CD14-positive monocyte (primary cell): ENCODE results near the gene KNL1. TPM values are rescaled to one million over a fixed set of nuclear protein-coding genes. Genes with fewer than 3 reads are reported as not detected.

ENCODE experiments used
- DNase-seq, 3 donors: peaks; one replicate each; pipeline ENCODE4 v3.0.0-alpha.2; 2011 to 2022
- H2AFZ ChIP-seq: 2 replicates; pipeline ENCODE4 v1.6.0; 2012; ENCODE audit warnings: mild to moderate bottlenecking, low read depth, low read length, inconsistent platforms; ENCODE audit not compliant: insufficient read depth, poor library complexity, severe bottlenecking
- H3K27ac ChIP-seq, 2 donors: 1 replicate in 1 of 2; 2 replicates in 1 of 2; pipeline ENCODE4 v1.5.1; 2012 to 2013; ENCODE audit warnings: low read length in 2 of 2, control low read depth in 1 of 2, inconsistent platforms in 1 of 2, low read depth in 1 of 2, mild to moderate bottlenecking in 1 of 2
- H3K27me3 ChIP-seq, 2 donors: one replicate each; pipeline versions ENCODE4 v1.6.0 to v1.6.1; 2011 to 2013; ENCODE audit warnings: low read length in 2 of 2; ENCODE audit not compliant: control insufficient read depth in 2 of 2, insufficient read depth in 2 of 2
- H3K36me3 ChIP-seq, 2 donors: replicated peaks in 1 of 2; 1 replicate in 1 of 2; 2 replicates in 1 of 2; pipeline versions ENCODE4 v1.5.1 to v1.6.1; 2012 to 2013; ENCODE audit warnings: low read length in 2 of 2, control low read depth in 1 of 2, inconsistent platforms in 1 of 2, mild to moderate bottlenecking in 1 of 2; ENCODE audit not compliant: insufficient read depth in 2 of 2, control insufficient read depth in 1 of 2
- H3K4me1 ChIP-seq, 2 donors: 1 replicate in 1 of 2; 2 replicates in 1 of 2; pipeline versions ENCODE4 v1.5.1 to v1.6.1; 2012 to 2013; ENCODE audit warnings: low read length in 2 of 2, control low read depth in 1 of 2, inconsistent platforms in 1 of 2, mild to moderate bottlenecking in 1 of 2, moderate library complexity in 1 of 2; ENCODE audit not compliant: insufficient read depth in 2 of 2, control insufficient read depth in 1 of 2
- H3K4me2 ChIP-seq: replicated peaks from 2 replicates; pipeline ENCODE3; 2012; ENCODE audit warnings: low read length, moderate library complexity, mild to moderate bottlenecking; ENCODE audit not compliant: poor library complexity, severe bottlenecking; ENCODE audit errors: extremely low read depth
- H3K4me3 ChIP-seq, 3 experiments: fragments of 200-600 bp in 1 of 3; sonication (generic) in 1 of 3; replicated peaks in 1 of 3; 1 replicate in 2 of 3; 2 replicates in 1 of 3; pipeline ENCODE4 v1.5.1; 2011 to 2013; ENCODE audit warnings: low read length in 3 of 3, mild to moderate bottlenecking in 3 of 3, control low read depth in 2 of 3, low read depth in 2 of 3, inconsistent platforms in 1 of 3, moderate library complexity in 1 of 3
- H3K79me2 ChIP-seq: 2 replicates; pipeline ENCODE4 v1.6.0; 2012; ENCODE audit warnings: mild to moderate bottlenecking, control low read depth, inconsistent platforms, low read length, moderate library complexity; ENCODE audit not compliant: insufficient read depth
- H3K9ac ChIP-seq: 2 replicates; pipeline ENCODE4 v1.6.0; 2017; ENCODE audit warnings: low read length, mild to moderate bottlenecking; ENCODE audit not compliant: insufficient read depth, poor library complexity, severe bottlenecking
- H3K9me3 ChIP-seq, 2 donors: replicated peaks in 1 of 2; 1 replicate in 1 of 2; 2 replicates in 1 of 2; pipeline versions ENCODE4 v1.5.1 to v1.6.1; 2012 to 2013; ENCODE audit warnings: low read length in 2 of 2, control low read depth in 1 of 2; ENCODE audit not compliant: control insufficient read depth in 1 of 2, insufficient read depth in 1 of 2
- H4K20me1 ChIP-seq: 2 replicates; pipeline ENCODE4 v1.6.0; 2012; ENCODE audit warnings: mild to moderate bottlenecking, low read length, control low read depth, moderate library complexity; ENCODE audit not compliant: insufficient read depth
- H3K27ac Mint-ChIP-seq, 7 donors: one replicate each; pipeline ENCODE4 v1.8.0; 2020; ENCODE audit warnings: mild to moderate bottlenecking in 7 of 7, mixed read lengths in 7 of 7, moderate library complexity in 6 of 7, inconsistent platforms in 2 of 7
- H3K27me3 Mint-ChIP-seq, 3 donors: one replicate each; pipeline ENCODE4 v1.8.0; 2021 to 2022; ENCODE audit warnings: low read depth in 3 of 3, mild to moderate bottlenecking in 3 of 3, mixed read lengths in 3 of 3, moderate library complexity in 3 of 3, inconsistent platforms in 1 of 3
- H3K36me3 Mint-ChIP-seq, 2 donors: one replicate each; pipeline ENCODE4 v1.8.0; 2020; ENCODE audit warnings: mixed read lengths in 2 of 2, inconsistent platforms in 1 of 2, mild to moderate bottlenecking in 1 of 2
- H3K4me1 Mint-ChIP-seq: one replicate; pipeline ENCODE4 v1.8.0; 2020; ENCODE audit warnings: mild to moderate bottlenecking, mixed read lengths
- H3K4me3 Mint-ChIP-seq, 2 donors: one replicate each; pipeline ENCODE4 v1.8.0; 2020; ENCODE audit warnings: mild to moderate bottlenecking in 2 of 2, mixed read lengths in 2 of 2, moderate library complexity in 1 of 2
- H3K9me3 Mint-ChIP-seq, 7 donors: one replicate each; pipeline ENCODE4 v1.8.0; 2020 to 2022; ENCODE audit warnings: mixed read lengths in 7 of 7, mild to moderate bottlenecking in 6 of 7, moderate library complexity in 6 of 7, inconsistent platforms in 2 of 7
- WGBS: methylation state at CpG from one replicate; pipeline ENCODE4 v1.1.5; 2013; ENCODE audit warnings: missing lambda C conversion rate; ENCODE audit not compliant: insufficient coverage; 5-methylcytosine and 5-hydroxymethylcytosine counted together
- intact Hi-C, 2 donors: fragments of 100-400 bp; cut with micrococcal nuclease; formaldehyde crosslinking; loops; one replicate each; pipeline versions ENCODE4 v1.15.0 to v1.15.1; 2023
- polyA minus RNA-seq: library from RNA; depleted of rRNA, polyadenylated mRNA; stranded (reverse); fragments of >200 nt; gene quantifications from 2 replicates; pipeline ENCODE4 v1.2.3, GENCODE V29; 2012
- polyA plus RNA-seq, 3 donors: library from polyadenylated mRNA; depleted of rRNA in 1 of 3; unstranded in 2 of 3; stranded (reverse) in 1 of 3; fragments of 300-500 nt in 2 of 3; fragments of >200 nt in 1 of 3; fragmentation: Illumina TruSeq in 2 of 3; gene quantifications; 1 replicate in 2 of 3; 2 replicates in 1 of 3; pipeline ENCODE4 v1.2.3, GENCODE V29; 2012 to 2021
- total RNA-seq, 12 experiments: library from RNA in 1 of 12; stranded (reverse) in 1 of 12; fragments of 120-200 nt in 1 of 12; gene quantifications; one replicate each; pipeline ENCODE4 v1.2.4 and lab custom pipeline; 2013 to 2026; ENCODE audit warnings: mixed read lengths in 6 of 12, inconsistent platforms in 1 of 12
- TF ChIP-seq, protein P1 (sequence below): fragments of 200-600 bp; IDR thresholded peaks from one replicate; pipeline ENCODE4 v1.8.0; 2022; ENCODE audit warnings: antibody characterized with exemption, mild to moderate bottlenecking

The KNL1 gene, protein sequence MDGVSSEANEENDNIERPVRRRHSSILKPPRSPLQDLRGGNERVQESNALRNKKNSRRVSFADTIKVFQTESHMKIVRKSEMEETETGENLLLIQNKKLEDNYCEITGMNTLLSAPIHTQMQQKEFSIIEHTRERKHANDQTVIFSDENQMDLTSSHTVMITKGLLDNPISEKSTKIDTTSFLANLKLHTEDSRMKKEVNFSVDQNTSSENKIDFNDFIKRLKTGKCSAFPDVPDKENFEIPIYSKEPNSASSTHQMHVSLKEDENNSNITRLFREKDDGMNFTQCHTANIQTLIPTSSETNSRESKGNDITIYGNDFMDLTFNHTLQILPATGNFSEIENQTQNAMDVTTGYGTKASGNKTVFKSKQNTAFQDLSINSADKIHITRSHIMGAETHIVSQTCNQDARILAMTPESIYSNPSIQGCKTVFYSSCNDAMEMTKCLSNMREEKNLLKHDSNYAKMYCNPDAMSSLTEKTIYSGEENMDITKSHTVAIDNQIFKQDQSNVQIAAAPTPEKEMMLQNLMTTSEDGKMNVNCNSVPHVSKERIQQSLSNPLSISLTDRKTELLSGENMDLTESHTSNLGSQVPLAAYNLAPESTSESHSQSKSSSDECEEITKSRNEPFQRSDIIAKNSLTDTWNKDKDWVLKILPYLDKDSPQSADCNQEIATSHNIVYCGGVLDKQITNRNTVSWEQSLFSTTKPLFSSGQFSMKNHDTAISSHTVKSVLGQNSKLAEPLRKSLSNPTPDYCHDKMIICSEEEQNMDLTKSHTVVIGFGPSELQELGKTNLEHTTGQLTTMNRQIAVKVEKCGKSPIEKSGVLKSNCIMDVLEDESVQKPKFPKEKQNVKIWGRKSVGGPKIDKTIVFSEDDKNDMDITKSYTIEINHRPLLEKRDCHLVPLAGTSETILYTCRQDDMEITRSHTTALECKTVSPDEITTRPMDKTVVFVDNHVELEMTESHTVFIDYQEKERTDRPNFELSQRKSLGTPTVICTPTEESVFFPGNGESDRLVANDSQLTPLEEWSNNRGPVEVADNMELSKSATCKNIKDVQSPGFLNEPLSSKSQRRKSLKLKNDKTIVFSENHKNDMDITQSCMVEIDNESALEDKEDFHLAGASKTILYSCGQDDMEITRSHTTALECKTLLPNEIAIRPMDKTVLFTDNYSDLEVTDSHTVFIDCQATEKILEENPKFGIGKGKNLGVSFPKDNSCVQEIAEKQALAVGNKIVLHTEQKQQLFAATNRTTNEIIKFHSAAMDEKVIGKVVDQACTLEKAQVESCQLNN (N-terminal part only)
- total RNA-seq (2013) = 6.7 TPM
- polyA plus RNA-seq = under 1 TPM; 0.13 to 0.38 (median 0.16) TPM
- polyA minus RNA-seq = 0.42 and 0.80 TPM in 2 replicates
- total RNA-seq (lab: John Stamatoyannopoulos, UW) = 7.8 to 30.4 (median 10.5) reads per million in 11 experiments

DNA sequence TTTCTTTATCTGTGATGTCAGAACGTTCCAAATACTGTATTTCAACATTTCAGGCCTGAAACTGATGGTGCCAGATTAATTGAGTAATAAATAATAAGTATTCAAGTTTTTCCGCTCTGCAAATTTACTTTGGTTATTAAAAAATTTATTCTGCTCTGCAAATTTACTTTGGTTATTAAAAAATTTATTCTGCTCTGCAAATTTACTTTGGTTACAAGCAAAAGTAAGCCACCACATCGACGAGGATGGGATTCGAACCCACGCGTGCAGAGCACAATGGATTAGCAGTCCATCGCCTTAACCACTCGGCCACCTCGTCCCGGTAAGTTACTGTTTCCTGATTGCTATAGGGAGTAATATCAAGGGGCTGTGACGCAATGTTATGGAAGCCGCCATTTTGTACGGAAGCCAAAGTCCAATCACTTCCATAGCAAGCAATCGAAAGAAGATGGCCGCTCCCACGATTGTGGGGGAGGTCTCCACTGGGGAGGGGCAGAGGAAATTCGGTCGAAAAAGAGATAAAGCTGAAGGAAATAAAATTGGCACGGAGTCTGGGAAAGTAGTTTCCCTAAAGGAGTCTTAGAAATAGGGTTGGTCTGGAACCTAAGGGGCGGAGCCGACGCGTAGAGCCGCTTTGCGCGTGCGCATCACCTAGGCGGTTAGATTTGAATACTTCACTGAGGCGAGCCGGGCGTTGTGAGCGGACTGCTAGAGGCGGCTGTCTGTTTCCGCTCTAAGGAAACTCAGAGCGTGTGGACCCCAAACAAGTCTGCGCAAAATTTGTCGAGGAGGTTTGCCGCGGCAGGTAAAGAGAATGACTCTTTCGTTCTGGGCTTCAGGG, at the start of gene KNL1:
TSS of gene KNL1 (plus strand) at position 662 of the 841 bp plus-strand sequence. CDS start 8,683 bp downstream, outside the sequence.
- peaks cover 0 to 1% (median 0%) of the 10 kb centered on the region in 7 donors for H3K9me3 Mint-ChIP-seq
- H3K36me3 Mint-ChIP-seq = no peaks in the 10 kb centered on the region
- 0% methylated on average over 35 of the region's 41 CpGs for WGBS
- H4K20me1 ChIP-seq = no peaks in the 10 kb centered on the region
- peaks cover 17 to 23% of the 10 kb centered on the region in 2 donors for H3K4me1 ChIP-seq
- peak within 1 kb of the TSS; percentile 95 to 100 (median 99) for H3K27ac Mint-ChIP-seq
- peak within 1 kb of the TSS; percentile 88 to 92 for H3K27ac ChIP-seq
- peaks cover 26% of the 10 kb centered on the region for H3K4me1 Mint-ChIP-seq
- peak within 1 kb of the TSS; percentile 96 to 99 for H3K4me3 Mint-ChIP-seq
- TF ChIP-seq, protein P1, sequence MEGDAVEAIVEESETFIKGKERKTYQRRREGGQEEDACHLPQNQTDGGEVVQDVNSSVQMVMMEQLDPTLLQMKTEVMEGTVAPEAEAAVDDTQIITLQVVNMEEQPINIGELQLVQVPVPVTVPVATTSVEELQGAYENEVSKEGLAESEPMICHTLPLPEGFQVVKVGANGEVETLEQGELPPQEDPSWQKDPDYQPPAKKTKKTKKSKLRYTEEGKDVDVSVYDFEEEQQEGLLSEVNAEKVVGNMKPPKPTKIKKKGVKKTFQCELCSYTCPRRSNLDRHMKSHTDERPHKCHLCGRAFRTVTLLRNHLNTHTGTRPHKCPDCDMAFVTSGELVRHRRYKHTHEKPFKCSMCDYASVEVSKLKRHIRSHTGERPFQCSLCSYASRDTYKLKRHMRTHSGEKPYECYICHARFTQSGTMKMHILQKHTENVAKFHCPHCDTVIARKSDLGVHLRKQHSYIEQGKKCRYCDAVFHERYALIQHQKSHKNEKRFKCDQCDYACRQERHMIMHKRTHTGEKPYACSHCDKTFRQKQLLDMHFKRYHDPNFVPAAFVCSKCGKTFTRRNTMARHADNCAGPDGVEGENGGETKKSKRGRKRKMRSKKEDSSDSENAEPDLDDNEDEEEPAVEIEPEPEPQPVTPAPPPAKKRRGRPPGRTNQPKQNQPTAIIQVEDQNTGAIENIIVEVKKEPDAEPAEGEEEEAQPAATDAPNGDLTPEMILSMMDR = no peak
- no peaks in the 10 kb centered on the region for H3K9me3 ChIP-seq
- DNase-seq = peak; percentile 92 to 96 (median 94)
- H3K36me3 ChIP-seq = no peaks in the 10 kb centered on the region
- H3K27me3 Mint-ChIP-seq = peaks cover 0 to 2% (median 0%) of the 10 kb centered on the region in 3 donors
- H2AFZ ChIP-seq = peak within 1 kb of the TSS; percentile 97
- H3K9ac ChIP-seq = peak within 1 kb of the TSS; percentile 74
- H3K79me2 ChIP-seq = peaks cover 47% of the 10 kb centered on the region
- peak within 1 kb of the TSS; percentile 73 to 98 (median 89) for H3K4me3 ChIP-seq
- H3K27me3 ChIP-seq = no peaks in the 10 kb centered on the region
- peak within 1 kb of the TSS; percentile 92 for H3K4me2 ChIP-seq
- intact Hi-C loops = loop anchor here in 1 of 2 donors (10.0 kb wide), 1 partner anchor 101 kb away; the partner anchor contains the start of gene RAD51
